Measurements from ENCODE around the gene CFAP97D1. TPM values are rescaled to one million over a fixed set of nuclear protein-coding genes. Genes with fewer than 3 reads are reported as not detected.

CFAP97D1 gene
- total RNA-seq, 4 donors from 2014 or later, result 0.13 TPM; not detected in 3

- intact Hi-C loops (cut with DNase I), result no loop called here
- peaks cover 5 to 85% (median 7%) of the 10 kb centered on the region in 3 donors for H3K36me3 ChIP-seq
- no peaks in the 10 kb centered on the region for H3K27me3 ChIP-seq
- no peak for TF ChIP-seq POLR2A (IDR thresholded peaks at IDR 0.05)
- no peak for TF ChIP-seq CTCF (IDR thresholded peaks at IDR 0.05)
- H3K4me3 ChIP-seq, result no peak overlapping the region
- H3K27ac ChIP-seq, result no peak overlapping the region
- peaks cover 0 to 3% (median 0%) of the 10 kb centered on the region in 3 donors for H3K4me1 ChIP-seq
- DNase-seq, result no peak
- 18 to 20% methylated on average over 1 of the region's 1 CpG for WGBS, 2 donors
- no peaks in the 10 kb centered on the region for H3K9me3 ChIP-seq
These were observed 34.5 kb downstream of the CFAP97D1 start for GRCh38 chr17:43814714-43815113.

GRCh38 chr17:43816336-43817320 lies 36.4 kb downstream of the CFAP97D1 start:
- Histone ChIP-seq H3K4me1 (peaks cover 0 to 3% (median 0%) of the 10 kb centered on the region in 3 donors), H3K4me3 (no peak overlapping the region), H3K9me3 (no peaks in the 10 kb centered on the region), H3K36me3 (peaks cover 5 to 90% (median 7%) of the 10 kb centered on the region in 3 donors), H3K27me3 (no peaks in the 10 kb centered on the region), H3K27ac (no peak overlapping the region)
- 74 to 96% methylated on average over 5 to 11 of the region's 24 CpGs for WGBS, 2 donors
- no peak for DNase-seq
- TF ChIP-seq POLR2A (IDR thresholded peaks at IDR 0.05) (no peak), CTCF (IDR thresholded peaks at IDR 0.05) (no peak)
- intact Hi-C loops (cut with DNase I), result no loop called here

GRCh38 chr17:43817826-43818225 lies 37.6 kb downstream of the CFAP97D1 start:
- no peak for DNase-seq
- H3K4me1 ChIP-seq, result peaks cover 0 to 13% (median 3%) of the 10 kb centered on the region in 3 donors
- TF ChIP-seq CTCF (IDR thresholded peaks at IDR 0.05) (no peak), POLR2A (IDR thresholded peaks at IDR 0.05) (no peak)
- peaks cover 5 to 91% (median 7%) of the 10 kb centered on the region in 3 donors for H3K36me3 ChIP-seq
- intact Hi-C loops (cut with DNase I), result no loop called here
- no peak overlapping the region for H3K4me3 ChIP-seq
- H3K9me3 ChIP-seq, result no peaks in the 10 kb centered on the region
- H3K27me3 ChIP-seq, result no peaks in the 10 kb centered on the region
- WGBS, 2 donors, result no CpG with 5 or more reads among the region's 9 CpGs
- no peak overlapping the region for H3K27ac ChIP-seq

- TF ChIP-seq CTCF (IDR thresholded peaks at IDR 0.05) (no peak), POLR2A (IDR thresholded peaks at IDR 0.05) (no peak)
- 88 to 90% methylated on average over 4 to 5 of the region's 5 CpGs for WGBS, 2 donors
- no peak for DNase-seq
- intact Hi-C loops (cut with DNase I), result no loop called here
- Histone ChIP-seq H3K27me3 (no peaks in the 10 kb centered on the region), H3K4me3 (no peak overlapping the region), H3K27ac (no peak overlapping the region), H3K36me3 (peaks cover 0 to 80% (median 1%) of the 10 kb centered on the region in 3 donors), H3K4me1 (peaks cover 3 to 24% (median 6%) of the 10 kb centered on the region in 3 donors), H3K9me3 (no peaks in the 10 kb centered on the region)
These were observed 38.7 kb downstream of the CFAP97D1 start for GRCh38 chr17:43818966-43819365.

- Histone ChIP-seq H3K27me3 (no peaks in the 10 kb centered on the region), H3K4me3 (no peak overlapping the region), H3K36me3 (peaks cover 0 to 77% (median 0%) of the 10 kb centered on the region in 3 donors), H3K4me1 (peaks cover 3 to 23% (median 6%) of the 10 kb centered on the region in 3 donors), H3K27ac (no peak overlapping the region), H3K9me3 (no peaks in the 10 kb centered on the region)
- WGBS, 2 donors, result 95 to 98% methylated on average over 8 to 9 of the region's 14 CpGs
- no peak for DNase-seq
- TF ChIP-seq CTCF (IDR thresholded peaks at IDR 0.05) (no peak), POLR2A (IDR thresholded peaks at IDR 0.05) (no peak)
- intact Hi-C loops (cut with DNase I), result no loop called here
These were observed 40.5 kb downstream of the CFAP97D1 start for GRCh38 chr17:43820759-43821158.
